ENCODE data around the gene RRP9.

RRP9 gene

GRCh38 chr3:51966486-51966885, 24.8 kb upstream of the RRP9 start:
- peak overlapping the region; percentile 53 for H3K4me3 ChIP-seq (replicated peaks; ENCODE audit: low read depth, low read length)
- TF ChIP-seq CTCF (IDR thresholded peaks at IDR 0.05; ENCODE audit: low read depth, low read length, missing control alignments) = no peak
- no peak for DNase-seq (ENCODE audit: extremely low read depth, low read depth)

GRCh38 chr3:51966016-51966415, 24.3 kb upstream of the RRP9 start:
- DNase-seq (ENCODE audit: extremely low read depth, low read depth) = no peak
- H3K4me3 ChIP-seq (replicated peaks; ENCODE audit: low read depth, low read length) = peak overlapping the region; percentile 53
- no peak for TF ChIP-seq CTCF (IDR thresholded peaks at IDR 0.05; ENCODE audit: low read depth, low read length, missing control alignments)

GRCh38 chr3:51964521-51964920, 22.8 kb upstream of the RRP9 start:
- no peak for DNase-seq (ENCODE audit: extremely low read depth, low read depth)
- no peak for TF ChIP-seq CTCF (IDR thresholded peaks at IDR 0.05; ENCODE audit: low read depth, low read length, missing control alignments)
- no peak overlapping the region for H3K4me3 ChIP-seq (replicated peaks; ENCODE audit: low read depth, low read length)

- H3K4me3 ChIP-seq (replicated peaks; ENCODE audit: low read depth, low read length) = no peak overlapping the region
- TF ChIP-seq CTCF (IDR thresholded peaks at IDR 0.05; ENCODE audit: low read depth, low read length, missing control alignments) = no peak
- DNase-seq (ENCODE audit: extremely low read depth, low read depth) = no peak
These were observed 22.3 kb upstream of the RRP9 start for GRCh38 chr3:51963951-51964451.

GRCh38 chr3:51962854-51963530, 21.3 kb upstream of the RRP9 start:
- no peak for DNase-seq (ENCODE audit: extremely low read depth, low read depth)
- TF ChIP-seq CTCF (IDR thresholded peaks at IDR 0.05; ENCODE audit: low read depth, low read length, missing control alignments) = no peak

GRCh38 chr3:51961602-51962569, 20.2 kb upstream of the RRP9 start:
- TF ChIP-seq CTCF (IDR thresholded peaks at IDR 0.05; ENCODE audit: low read depth, low read length, missing control alignments) = no peak
- H3K4me3 ChIP-seq (replicated peaks; ENCODE audit: low read depth, low read length) = no peak overlapping the region
- DNase-seq (ENCODE audit: extremely low read depth, low read depth) = no peak

More at GRCh38 chr3:51962854-51963530, 21.3 kb upstream of the RRP9 start:
- no peak overlapping the region for H3K4me3 ChIP-seq (replicated peaks; ENCODE audit: low read depth, low read length)

Data from HFF-Myc (cell line).